Kasumi-1 (cell line): ENCODE measurements around the gene HMG20B.
"Not testable (repeated sequence)": the region's sequence is repeated elsewhere in the genome, so short reads cannot be mapped to it uniquely, and the experiment has no call there.

Source experiments
- DNase-seq, 2 experiments: peaks; one replicate each; lab custom pipeline; 2025; lab: John Stamatoyannopoulos, UW

HMG20B gene

DNA sequence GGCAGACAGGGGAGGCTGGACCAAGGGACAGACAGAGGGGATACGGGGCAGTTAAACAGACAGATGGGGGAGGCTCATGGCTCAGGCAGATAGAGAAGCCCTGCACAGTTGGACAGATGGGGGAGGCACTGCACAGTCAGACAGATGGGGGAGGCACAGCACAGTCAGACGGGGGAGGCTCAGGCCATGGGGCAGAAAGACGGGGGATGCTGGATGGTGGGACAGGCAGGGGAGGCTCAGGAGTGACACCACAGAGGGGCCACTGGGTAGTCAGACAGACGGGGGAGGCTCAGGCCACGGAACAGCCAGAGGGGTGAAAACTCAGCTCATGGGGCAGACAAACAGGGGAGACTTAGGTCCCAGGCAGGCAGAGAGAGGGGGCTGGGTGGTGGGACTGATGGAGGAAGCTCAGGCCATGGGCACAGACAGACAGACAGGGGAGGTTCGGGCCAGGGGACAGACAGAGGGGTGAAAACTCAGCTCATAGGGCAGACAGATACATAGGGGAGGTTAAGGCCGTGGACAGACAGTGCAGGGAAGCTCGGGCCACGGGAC is 16.2 kb upstream of the HMG20B start:
- DNase-seq: no peak

DNA sequence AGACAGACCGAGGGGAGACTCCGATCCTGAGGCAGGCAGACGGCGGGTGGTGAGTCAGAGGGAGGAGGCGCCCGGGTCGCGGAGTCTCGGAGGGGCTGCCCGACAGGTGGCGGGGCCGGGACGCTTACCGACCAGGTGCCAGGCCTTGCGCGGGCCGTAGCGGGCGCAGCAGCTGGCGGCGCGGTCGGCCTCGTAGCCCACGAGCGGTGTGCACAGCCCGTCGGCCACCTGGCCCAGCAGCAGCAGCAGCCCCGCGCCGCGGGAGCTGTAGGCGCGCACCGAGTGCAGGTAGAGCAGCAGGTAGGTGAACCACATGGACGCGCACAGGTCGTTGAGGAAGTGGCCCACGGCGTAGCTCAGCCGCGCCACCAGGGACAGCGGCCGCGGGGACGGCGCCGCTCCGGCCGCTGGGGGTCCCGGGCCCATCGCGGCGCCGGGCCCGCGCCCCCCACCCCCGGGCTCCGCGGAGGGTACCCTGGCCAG is 15.7 kb upstream of the HMG20B start:
- DNase-seq: peak; percentile 8 to 26

DNA sequence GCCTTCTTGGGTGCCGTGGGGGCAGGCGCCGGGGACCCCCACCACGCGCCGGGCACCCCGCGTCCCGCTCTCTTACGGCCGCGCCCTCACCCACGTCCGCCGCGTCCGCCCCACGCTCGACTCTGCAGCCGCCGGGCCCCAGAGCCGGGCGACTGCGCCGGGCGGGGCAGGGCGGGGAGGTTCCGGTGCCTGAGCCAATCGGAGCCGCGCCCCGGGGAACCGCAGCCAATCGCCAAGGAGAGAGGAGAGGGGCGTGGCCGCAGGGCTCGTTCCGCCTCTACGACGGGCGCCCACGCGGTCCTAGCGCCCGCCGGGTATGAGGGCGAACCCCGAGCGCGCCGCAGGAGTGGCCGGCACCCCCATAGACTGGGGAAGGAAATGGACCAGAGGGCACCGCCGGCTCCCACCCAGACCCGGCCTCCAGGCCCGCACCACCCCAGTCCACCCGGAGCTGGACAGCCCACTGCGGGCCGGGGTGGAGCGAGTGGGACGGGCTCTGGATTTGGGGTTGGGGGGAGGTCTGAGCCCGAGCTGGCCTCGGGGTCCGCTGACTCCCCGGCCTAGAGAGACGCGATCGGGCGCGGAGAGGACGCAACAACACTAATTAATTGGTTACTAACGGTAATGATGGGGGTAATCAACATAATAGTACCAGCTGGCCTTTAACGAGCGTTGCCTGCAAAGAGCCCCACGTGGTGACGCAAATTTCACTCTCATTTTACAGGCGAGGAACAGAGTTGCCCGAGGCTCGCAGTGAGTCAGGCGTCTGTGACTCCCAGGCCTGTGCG is 15.1 kb upstream of the HMG20B start, which contains the start of gene MFSD12:
Gene MFSD12 (minus strand): TSS at position 126 of the 788 bp plus-strand sequence. CDS start 183 bp downstream, outside the sequence.
- DNase-seq: peak; percentile 87 to 88

DNA sequence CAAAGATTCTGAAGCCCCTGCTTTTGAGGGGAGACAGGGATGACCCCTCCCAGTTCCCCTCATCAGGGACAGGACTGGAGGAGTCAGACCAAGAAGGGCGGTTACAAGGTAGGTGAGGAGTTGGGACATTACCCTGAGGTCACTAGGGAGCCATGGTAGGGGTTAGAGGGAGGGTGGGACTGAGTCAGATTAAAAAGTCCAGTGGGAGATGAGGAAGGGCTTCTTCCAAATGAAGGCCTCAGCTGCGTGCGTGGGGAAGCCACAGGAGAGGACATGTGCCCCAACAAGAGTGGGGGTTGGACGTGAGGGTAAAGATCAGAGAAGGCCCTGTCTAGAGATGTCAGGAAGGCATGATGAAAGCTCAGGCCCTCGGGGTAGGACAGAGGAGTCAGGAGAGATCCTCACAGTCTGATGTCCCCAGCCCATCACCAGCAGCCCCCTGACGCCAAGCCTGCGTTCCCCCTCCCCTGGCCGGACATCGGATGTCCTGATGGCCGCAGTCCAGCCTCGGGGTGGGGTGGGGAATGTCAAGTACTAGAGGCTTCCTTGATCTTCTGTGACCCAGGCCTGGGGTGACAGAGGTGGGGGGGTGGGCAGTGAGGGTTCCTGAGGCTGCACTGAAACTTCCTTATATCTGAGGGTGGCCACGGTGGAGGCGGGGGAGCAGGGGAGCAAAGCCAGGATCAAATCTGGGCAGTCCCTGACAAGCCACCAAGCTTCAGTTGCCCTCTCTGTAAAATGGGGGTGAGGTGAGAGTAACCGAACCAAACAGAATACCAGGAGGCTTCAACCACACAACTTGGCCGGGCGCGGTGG is 8.8 kb upstream of the HMG20B start:
- no peak for DNase-seq

- no peak for DNase-seq
These were observed 7.6 kb upstream of the HMG20B start for GRCh38 chr19:3565139-3565538.

- not testable (repeated sequence) for DNase-seq
These were observed 2.7 kb upstream of the HMG20B start for GRCh38 chr19:3570042-3570441.

DNA sequence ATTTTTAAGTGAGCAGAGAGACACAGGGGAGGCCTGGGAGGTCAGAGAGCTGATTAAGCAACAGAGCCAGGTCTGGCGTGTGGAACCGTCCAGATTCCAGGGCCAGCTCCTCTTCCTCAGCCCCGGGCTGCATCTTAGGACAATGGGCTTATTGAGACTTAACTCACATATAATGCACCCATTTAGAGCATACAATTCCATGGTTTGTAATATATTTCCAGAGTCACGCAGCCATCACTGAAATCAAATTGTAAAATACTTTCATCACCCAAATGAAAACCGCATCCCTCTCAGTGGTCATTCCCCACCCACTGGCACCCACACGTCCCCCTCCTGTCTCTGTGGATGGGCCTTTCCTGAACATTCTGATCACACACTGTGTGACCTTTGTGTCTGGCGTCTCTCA is 2.1 kb upstream of the HMG20B start:
- DNase-seq: no peak

DNA sequence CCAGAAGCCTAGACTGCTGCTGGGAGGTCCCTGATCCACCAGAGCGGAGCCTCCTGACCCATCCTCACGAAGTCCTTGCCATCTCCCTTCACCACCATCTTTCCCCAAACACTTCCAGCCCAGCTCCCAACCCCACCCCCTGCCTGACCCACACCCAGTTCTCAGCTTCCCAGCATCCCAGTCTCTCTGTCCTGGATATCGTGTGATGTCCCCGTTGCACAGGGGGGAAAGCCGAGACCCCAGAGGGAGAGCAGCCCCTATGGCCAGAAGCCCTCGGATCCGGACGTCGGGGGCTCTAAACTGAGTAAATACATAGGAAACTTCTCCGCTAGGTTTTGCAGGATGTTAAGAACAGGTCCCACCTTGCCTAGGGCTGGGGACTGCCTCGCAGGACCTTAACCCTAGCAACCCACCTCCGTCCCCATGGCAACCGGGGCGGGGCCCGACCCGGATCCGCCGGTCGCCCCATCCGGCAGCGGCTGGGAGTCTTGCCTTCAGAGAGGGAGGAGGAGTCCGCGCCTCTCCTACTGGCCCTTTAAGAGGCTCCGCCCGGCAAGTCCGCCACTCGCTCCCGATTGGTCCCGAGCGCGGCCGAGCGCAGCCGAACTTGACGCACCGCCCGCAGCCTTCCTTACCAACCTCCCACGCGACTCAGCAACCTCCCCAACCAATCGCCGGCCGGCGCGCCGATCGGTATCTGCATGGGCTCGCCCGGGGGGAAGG is 451 bp upstream of the HMG20B start:
- DNase-seq: peak; percentile 98

- no peak for DNase-seq
These were observed 566 bp downstream of the HMG20B start for GRCh38 chr19:3573162-3573857.

DNA sequence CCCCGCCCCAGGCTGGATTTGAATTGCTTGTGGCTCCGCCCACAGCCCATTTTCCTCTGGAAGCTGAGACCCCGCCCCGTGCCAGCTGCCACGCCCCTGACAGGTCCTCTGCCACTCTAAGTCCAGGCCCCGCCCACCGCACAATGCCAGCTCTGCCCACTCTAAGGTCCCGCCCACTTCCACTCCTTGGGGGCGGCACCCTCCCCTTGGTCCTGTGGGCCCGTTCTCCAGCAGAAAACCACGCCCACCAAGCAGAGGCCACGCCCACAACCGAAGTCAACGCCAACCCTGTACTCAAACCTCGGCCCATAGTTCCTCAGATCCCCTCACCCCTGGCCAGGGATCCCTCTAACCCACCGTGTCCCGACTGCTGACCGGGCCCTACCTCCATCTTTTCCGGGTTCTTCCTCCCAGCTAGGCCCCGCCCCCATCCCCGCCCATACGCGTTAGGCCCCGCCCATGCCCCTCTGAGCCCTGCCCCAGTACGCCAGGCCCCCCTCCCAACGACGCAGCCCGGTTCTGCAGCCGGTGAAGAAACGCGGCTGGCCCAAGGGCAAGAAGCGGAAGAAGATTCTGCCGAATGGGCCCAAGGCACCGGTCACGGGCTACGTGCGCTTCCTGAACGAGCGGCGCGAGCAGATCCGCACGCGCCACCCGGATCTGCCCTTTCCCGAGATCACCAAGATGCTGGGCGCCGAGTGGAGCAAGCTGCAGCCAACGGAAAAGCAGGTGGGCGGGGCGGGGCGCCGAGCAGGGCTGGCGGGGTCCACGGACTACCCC is 1.3 kb downstream of the HMG20B start:
- peak; percentile 97 for DNase-seq

DNA sequence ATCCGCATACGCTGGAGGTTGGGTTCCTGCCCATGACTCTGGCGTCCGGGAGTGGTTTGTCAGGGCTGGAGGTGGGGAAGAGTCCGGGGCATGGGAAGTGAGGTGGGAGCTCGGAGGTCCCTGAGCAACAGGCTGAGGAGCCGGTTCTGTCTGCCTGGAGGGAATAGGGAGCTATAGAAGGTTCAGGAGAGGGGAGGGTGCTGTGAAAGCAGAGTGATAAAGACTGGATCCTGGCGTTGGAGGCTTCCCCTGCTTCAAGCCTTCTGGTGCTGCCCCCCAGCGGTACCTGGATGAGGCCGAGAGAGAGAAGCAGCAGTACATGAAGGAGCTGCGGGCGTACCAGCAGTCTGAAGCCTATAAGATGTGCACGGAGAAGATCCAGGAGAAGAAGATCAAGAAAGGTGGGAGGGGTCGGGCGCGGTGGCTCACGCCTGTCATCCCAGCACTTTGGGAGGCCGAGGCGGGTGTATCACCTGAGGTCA is 2.6 kb downstream of the HMG20B start:
- peak; percentile 15 to 42 for DNase-seq

DNA sequence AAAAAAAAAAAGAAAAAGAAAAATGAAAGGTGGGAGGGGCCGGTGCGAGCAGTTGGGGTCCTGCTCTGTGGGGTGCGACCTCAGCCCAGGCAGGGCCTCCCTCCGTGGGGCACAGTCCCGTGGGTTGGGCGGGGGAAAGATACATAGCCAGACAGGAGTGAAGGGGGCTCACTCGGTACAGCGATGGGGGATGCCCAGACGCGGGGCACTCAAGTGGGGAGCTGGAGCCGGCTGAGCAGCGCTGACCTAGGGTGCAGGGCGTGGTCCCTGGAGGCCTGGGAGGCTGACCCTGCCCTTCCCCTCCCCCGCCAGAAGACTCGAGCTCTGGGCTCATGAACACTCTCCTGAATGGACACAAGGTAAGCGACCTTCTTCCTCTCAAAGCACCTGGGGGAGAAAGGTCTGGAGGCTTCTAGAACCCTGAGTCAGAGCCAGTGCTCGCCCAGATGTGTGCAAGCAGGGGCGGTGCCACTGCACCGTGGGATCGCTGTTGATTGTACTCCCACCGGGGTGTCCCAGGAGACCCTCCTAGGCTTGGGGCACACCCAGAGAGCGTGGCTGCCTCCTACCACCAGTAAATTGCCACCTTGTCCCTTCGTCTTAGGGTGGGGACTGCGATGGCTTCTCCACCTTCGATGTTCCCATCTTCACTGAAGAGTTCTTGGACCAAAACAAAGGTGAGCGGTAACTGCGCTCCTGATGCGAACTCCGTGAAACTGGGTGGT is 3.4 kb downstream of the HMG20B start:
- no peak for DNase-seq

DNA sequence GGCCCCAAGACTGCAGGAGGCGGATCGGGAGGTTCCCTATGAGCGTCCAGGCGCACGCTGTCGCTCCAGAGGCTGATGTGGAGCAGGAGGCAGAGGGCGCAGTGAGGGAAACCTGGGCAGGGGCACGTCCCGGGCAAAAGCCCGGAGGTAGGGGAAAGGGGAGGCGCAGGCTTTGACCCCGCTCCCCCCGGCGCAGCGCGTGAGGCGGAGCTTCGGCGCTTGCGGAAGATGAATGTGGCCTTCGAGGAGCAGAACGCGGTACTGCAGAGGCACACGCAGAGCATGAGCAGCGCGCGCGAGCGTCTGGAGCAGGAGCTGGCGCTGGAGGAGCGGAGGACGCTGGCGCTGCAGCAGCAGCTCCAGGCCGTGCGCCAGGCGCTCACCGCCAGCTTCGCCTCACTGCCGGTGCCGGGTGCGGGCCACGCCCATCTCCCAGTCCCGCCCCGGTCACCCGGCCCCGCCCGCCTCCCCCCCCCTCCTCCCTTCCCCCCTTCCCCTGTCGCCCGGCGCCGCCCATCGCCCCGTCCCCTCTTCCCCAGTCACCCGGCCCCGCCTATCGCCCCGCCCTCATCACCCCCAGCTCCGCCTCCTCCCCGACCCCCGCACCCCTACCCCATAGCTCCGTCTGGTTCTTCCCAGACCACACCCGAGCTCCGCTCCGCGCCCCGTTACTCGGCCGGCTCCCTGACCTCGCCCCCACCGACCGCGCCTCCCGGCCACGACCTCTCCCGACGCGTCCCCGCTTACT is 4.1 kb downstream of the HMG20B start:
- no peak for DNase-seq

DNA sequence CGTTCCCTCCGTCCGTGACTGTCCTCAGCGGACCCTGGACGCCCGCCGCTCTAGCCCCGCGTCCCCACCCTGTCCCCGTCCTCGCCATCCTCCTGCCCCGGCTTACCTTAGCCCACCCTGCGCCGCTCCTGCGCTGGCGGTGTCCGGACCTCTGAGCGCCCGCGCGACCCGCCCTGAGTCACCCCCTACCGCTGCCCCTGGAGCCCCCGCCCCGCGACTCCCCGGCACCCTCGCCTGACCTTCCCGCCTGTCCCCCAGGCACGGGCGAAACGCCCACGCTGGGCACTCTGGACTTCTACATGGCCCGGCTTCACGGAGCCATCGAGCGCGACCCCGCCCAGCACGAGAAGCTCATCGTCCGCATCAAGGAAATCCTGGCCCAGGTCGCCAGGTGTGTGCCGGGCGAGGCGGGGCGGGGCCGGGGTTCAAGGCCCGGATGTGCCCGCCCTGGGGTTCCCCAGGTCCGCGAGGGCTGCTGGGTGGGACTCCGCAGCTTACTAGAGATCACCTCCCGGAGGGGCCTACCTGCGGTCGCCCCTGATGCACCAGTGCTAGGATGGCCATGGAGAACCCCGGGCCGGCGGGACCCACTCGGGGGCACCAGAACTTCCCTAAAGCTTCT is 5.1 kb downstream of the HMG20B start:
- no peak for DNase-seq

GRCh38 chr19:3578390-3578789 is 5.6 kb downstream of the HMG20B start:
- no peak for DNase-seq

GRCh38 chr19:3580156-3580934 is 7.6 kb downstream of the HMG20B start:
- DNase-seq: no peak

DNA sequence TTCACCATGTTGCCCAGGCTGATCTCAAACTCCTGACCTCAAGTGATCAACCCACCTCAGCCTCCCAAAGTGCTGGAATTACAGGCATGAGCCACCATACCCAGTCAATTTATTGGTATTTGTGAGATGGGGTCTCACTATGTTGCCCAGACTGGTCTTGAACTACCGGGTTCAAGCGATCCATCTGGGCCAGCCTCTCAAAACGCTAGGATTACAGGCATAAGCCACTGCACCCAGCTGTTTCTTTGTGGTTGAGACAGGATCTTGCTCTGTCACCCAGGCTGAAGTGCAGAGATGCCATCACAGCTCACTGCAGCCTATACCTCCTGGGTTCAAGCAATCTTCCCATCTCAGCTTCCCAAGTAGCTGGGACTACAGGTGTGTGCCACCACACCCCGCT is 9.0 kb downstream of the HMG20B start:
- not testable (repeated sequence) for DNase-seq
